K562 (cell line): ENCODE results near the gene GRB2. TPM values are rescaled to one million over a fixed set of nuclear protein-coding genes. Genes with fewer than 3 reads are reported as not detected.

Experiments used
- BMI1 ChIP-seq: fragments of 150-350 bp; IDR thresholded peaks from 2 replicates; pipeline ENCODE4 v1.6.1; 2014; ENCODE audit warnings: low read length
- DACH1 ChIP-seq: fragments of 450-650 bp; IDR thresholded peaks from 2 replicates; pipeline ENCODE4 v1.6.1; 2018; ENCODE audit not compliant: partially characterized antibody
- MGA ChIP-seq: fragments of 450-650 bp; IDR thresholded peaks from 2 replicates; pipeline ENCODE4 v1.6.1; 2016; ENCODE audit warnings: mild to moderate bottlenecking, moderate library complexity
- MXI1 ChIP-seq: IDR thresholded peaks from 2 replicates; pipeline ENCODE4 v1.6.1; 2011; ENCODE audit warnings: low read depth, mild to moderate bottlenecking, improper control_type of control experiment, low read length
- NR2F6 ChIP-seq: fragments of 450-650 bp; formaldehyde crosslinking; IDR thresholded peaks from 2 replicates; pipeline ENCODE4 v1.4.0; 2020; ENCODE audit warnings: mild to moderate bottlenecking
- ZNF197 ChIP-seq: fragments of 200-800 bp; sonication (Bioruptor generic); IDR thresholded peaks from 2 replicates; pipeline ENCODE4 v1.6.1; 2016; ENCODE audit warnings: low read depth, missing genetic modification characterization, missing compliant biosample characterization
- ZNF212 ChIP-seq: fragments of 450-650 bp; formaldehyde crosslinking; IDR thresholded peaks from 2 replicates; pipeline ENCODE4 v1.4.0; 2020; ENCODE audit warnings: mild to moderate bottlenecking
- ZNF280B ChIP-seq: fragments of 250-450 bp; sonication (Bioruptor Pico); IDR thresholded peaks from 2 replicates; pipeline ENCODE4 v1.5.1; 2021; ENCODE audit warnings: mild to moderate bottlenecking
- ZNF639 ChIP-seq, 2 experiments: fragments of 200-800 bp in 1 of 2; sonication (Bioruptor generic) in 1 of 2; sonication (generic) in 1 of 2; formaldehyde crosslinking in 1 of 2; IDR thresholded peaks in 1 of 2; conservative IDR thresholded peaks in 1 of 2; 2 replicates each; pipeline versions ENCODE4 v1.5.0 to v1.6.1; 2016 to 2020; ENCODE audit warnings: missing compliant biosample characterization in 1 of 2, missing genetic modification characterization in 1 of 2, missing genetic modification reagents in 1 of 2
- polyA plus RNA-seq, 8 experiments: library from polyadenylated mRNA; depleted of rRNA in 4 of 8; stranded (reverse) in 5 of 8; unstranded in 3 of 8; fragments of >200 nt; fragmentation: Nextera tagmentation in 2 of 8; fragmentation: Illumina TruSeq in 1 of 8; extraction: Ambion mirVana in 2 of 8; extraction: Trizol in 1 of 8; gene quantifications; 2 replicates each; pipeline versions ENCODE4 v1.2.1 to v1.2.3, GENCODE V29; 2011 to 2014; ENCODE audit warnings: inconsistent platforms in 1 of 8, missing spikeins in 1 of 8
- total RNA-seq, 7 experiments: library from RNA; depleted of rRNA in 6 of 7; stranded (reverse); fragments of >200 nt in 6 of 7; fragmentation: Illumina TruSeq in 2 of 7; extraction: Trizol in 2 of 7; gene quantifications; 2 replicates each; pipeline versions ENCODE4 v1.2.1 to v1.2.3, GENCODE V29; 2011 to 2021; ENCODE audit warnings: low replicate concordance in 1 of 7
- TF ChIP-seq, protein P1 (sequence below): sonication (generic); IDR thresholded peaks from 2 replicates; pipeline ENCODE4 v1.6.1; 2016

GRB2 gene
- total and polyA plus RNA-seq, 9 of the 15 experiments (the other 6 are each of a cell fraction or from before 2014, with no cell fraction given) = 57.2 to 136 (median 84.8) TPM

- TF ChIP-seq MGA (peak; percentile 53; the same call in 1 of the 2 replicates), ZNF639 (CRISPR knock-in tag; conservative IDR thresholded peaks at IDR 0.05 in 1 of 2, IDR thresholded peaks at IDR 0.05 in 1 of 2) (peak in 1 of 2 experiments; percentile 14; a peak in 1 of 4 replicates), BMI1 (no peak), ZNF197 (CRISPR knock-in tag) (no peak), ZNF212 (no peak), NR2F6 (no peak), DACH1 (no peak), ZNF280B (no peak), MXI1 (no peak)
- TF ChIP-seq, protein P1, sequence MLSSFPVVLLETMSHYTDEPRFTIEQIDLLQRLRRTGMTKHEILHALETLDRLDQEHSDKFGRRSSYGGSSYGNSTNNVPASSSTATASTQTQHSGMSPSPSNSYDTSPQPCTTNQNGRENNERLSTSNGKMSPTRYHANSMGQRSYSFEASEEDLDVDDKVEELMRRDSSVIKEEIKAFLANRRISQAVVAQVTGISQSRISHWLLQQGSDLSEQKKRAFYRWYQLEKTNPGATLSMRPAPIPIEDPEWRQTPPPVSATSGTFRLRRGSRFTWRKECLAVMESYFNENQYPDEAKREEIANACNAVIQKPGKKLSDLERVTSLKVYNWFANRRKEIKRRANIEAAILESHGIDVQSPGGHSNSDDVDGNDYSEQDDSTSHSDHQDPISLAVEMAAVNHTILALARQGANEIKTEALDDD = 0 out of 2 replicates have a peak, but pooled peaks have one; percentile 52
These were observed 115.6 kb downstream of the GRB2 start (continued) for GRCh38 chr17:75289832-75290337.
